GM19240 (cell line): ENCODE data around the gene MRPL34.
A peak's percentile ranks its signal among the peaks of the same experiment; 100 is the strongest.

Source experiments
- DNase-seq: peaks from one replicate; pipeline ENCODE4 v3.0.0; 2011; ENCODE audit warnings: low spot score; ENCODE audit not compliant: insufficient read length

MRPL34 gene

GRCh38 chr19:17327654-17328516 is 22.2 kb downstream of the MRPL34 start:
- DNase-seq: no peak

- no peak for DNase-seq
Measured at GRCh38 chr19:17328517-17329365, 23.1 kb downstream of the MRPL34 start.

- no peak for DNase-seq
Measured at GRCh38 chr19:17329366-17330261, 23.9 kb downstream of the MRPL34 start.

- DNase-seq: no peak
Measured at GRCh38 chr19:17330262-17331044, 24.8 kb downstream of the MRPL34 start.

- no peak for DNase-seq
Measured at GRCh38 chr19:17331045-17331558, 25.4 kb downstream of the MRPL34 start.

GRCh38 chr19:17332360-17332676 is 26.6 kb downstream of the MRPL34 start:
- DNase-seq: no peak

- no peak for DNase-seq
Measured at GRCh38 chr19:17332677-17333581, 27.3 kb downstream of the MRPL34 start.

GRCh38 chr19:17333611-17334413 is 28.1 kb downstream of the MRPL34 start:
- peak; percentile 66 for DNase-seq

GRCh38 chr19:17334414-17335409 is 29.0 kb downstream of the MRPL34 start, which contains the start of gene ANO8:
TSS of gene ANO8 (minus strand) at chr19:17334855. CDS start at chr19:17334670, 185 bp downstream.
- DNase-seq: peak; percentile 91

GRCh38 chr19:17335575-17335974 is 29.9 kb downstream of the MRPL34 start:
- DNase-seq: no peak

GRCh38 chr19:17336872-17337674 is 31.4 kb downstream of the MRPL34 start, which contains the start of gene GTPBP3:
TSS of gene GTPBP3 (plus strand) at chr19:17337553. CDS start at chr19:17337612, 59 bp downstream.
- peak; percentile 97 for DNase-seq

- no peak for DNase-seq
Measured at GRCh38 chr19:17337675-17338432, 32.2 kb downstream of the MRPL34 start.

GRCh38 chr19:17338433-17339078 is 32.9 kb downstream of the MRPL34 start:
- no peak for DNase-seq

- no peak for DNase-seq
Measured at GRCh38 chr19:17339088-17339741, 33.5 kb downstream of the MRPL34 start.
